ENCODE measurements around the gene ADCY3. TPM values are rescaled to one million over a fixed set of nuclear protein-coding genes. Genes with fewer than 3 reads are reported as not detected.

Gene ADCY3
- polyA plus RNA-seq, 1 of the 3 experiments (the other 2 are of a cell fraction): 53.9 TPM

DNA sequence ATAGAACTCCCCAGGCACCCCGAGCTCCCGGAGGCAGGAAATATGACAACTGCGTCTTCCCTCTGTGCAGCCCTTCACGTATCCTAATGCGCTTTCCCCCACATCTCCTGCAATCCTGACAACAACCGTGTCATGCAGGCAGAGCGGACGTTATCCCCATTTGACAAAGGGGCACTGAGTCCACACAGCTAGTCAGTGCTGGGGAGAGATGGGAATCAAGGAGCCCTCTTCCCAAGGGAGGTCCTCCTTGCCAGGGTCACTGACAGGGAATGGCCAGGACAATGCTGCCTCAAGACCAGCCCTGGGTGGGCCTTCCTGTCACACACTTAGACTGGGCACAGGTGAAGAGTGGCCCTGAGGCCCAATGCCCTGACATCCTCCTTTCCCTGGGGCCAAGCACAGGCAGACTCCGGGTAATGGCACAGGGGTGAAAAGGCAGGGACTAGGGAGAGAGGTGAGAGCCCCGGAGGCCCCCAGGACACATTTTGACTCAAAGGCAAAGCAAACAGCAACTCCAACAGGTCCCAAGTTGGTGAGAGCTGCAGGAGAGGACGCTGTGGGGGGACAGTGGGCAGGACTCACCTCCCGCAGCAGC lies 2.2 kb downstream of the ADCY3 start:
- DNase-seq: no peak
- H3K79me2 ChIP-seq (ENCODE audit: insufficient read depth): peaks cover 8% of the 10 kb centered on the region; the same call in 1 of the 2 replicates
- H4K20me1 ChIP-seq (ENCODE audit: insufficient read depth): peaks cover 6% of the 10 kb centered on the region; the same call in 1 of the 2 replicates
- H3K4me2 ChIP-seq: no peak overlapping the region
- peaks cover 6% of the 10 kb centered on the region for H3F3A ChIP-seq (replicated peaks; ENCODE audit: insufficient read depth)
- WGBS (ENCODE audit: low lambda C conversion rate): 96% methylated on average over 12 of the region's 12 CpGs
- H3K4me1 ChIP-seq (ENCODE audit: control insufficient read depth in 1 of 2, insufficient read depth in 2 of 2, low read depth in 1 of 2, low read length in 1 of 2): peaks cover 0 to 27% of the 10 kb centered on the region in 2 experiments; a peak in 1 of 4 replicates
- H3K9me3 ChIP-seq: no peaks in the 10 kb centered on the region
- CTCF ChIA-PET: interaction anchor here (1.1 kb wide), 1 partner anchor 278 kb away, joined by 3 read pairs; no protein-coding TSS in a partner anchor
- H3K9ac ChIP-seq: no peak overlapping the region
- no peak overlapping the region for H2AFZ ChIP-seq (ENCODE audit: low read depth)
- TF ChIP-seq, protein P1, sequence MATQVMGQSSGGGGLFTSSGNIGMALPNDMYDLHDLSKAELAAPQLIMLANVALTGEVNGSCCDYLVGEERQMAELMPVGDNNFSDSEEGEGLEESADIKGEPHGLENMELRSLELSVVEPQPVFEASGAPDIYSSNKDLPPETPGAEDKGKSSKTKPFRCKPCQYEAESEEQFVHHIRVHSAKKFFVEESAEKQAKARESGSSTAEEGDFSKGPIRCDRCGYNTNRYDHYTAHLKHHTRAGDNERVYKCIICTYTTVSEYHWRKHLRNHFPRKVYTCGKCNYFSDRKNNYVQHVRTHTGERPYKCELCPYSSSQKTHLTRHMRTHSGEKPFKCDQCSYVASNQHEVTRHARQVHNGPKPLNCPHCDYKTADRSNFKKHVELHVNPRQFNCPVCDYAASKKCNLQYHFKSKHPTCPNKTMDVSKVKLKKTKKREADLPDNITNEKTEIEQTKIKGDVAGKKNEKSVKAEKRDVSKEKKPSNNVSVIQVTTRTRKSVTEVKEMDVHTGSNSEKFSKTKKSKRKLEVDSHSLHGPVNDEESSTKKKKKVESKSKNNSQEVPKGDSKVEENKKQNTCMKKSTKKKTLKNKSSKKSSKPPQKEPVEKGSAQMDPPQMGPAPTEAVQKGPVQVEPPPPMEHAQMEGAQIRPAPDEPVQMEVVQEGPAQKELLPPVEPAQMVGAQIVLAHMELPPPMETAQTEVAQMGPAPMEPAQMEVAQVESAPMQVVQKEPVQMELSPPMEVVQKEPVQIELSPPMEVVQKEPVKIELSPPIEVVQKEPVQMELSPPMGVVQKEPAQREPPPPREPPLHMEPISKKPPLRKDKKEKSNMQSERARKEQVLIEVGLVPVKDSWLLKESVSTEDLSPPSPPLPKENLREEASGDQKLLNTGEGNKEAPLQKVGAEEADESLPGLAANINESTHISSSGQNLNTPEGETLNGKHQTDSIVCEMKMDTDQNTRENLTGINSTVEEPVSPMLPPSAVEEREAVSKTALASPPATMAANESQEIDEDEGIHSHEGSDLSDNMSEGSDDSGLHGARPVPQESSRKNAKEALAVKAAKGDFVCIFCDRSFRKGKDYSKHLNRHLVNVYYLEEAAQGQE (IDR thresholded peaks at IDR 0.05; ENCODE audit: low read depth, low read length): no peak
- no peak for TF ChIP-seq RFX5 (IDR thresholded peaks at IDR 0.05; ENCODE audit: low read length)
- TF ChIP-seq, protein P2, sequence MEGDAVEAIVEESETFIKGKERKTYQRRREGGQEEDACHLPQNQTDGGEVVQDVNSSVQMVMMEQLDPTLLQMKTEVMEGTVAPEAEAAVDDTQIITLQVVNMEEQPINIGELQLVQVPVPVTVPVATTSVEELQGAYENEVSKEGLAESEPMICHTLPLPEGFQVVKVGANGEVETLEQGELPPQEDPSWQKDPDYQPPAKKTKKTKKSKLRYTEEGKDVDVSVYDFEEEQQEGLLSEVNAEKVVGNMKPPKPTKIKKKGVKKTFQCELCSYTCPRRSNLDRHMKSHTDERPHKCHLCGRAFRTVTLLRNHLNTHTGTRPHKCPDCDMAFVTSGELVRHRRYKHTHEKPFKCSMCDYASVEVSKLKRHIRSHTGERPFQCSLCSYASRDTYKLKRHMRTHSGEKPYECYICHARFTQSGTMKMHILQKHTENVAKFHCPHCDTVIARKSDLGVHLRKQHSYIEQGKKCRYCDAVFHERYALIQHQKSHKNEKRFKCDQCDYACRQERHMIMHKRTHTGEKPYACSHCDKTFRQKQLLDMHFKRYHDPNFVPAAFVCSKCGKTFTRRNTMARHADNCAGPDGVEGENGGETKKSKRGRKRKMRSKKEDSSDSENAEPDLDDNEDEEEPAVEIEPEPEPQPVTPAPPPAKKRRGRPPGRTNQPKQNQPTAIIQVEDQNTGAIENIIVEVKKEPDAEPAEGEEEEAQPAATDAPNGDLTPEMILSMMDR (IDR thresholded peaks at IDR 0.05): no peak
- no peak for TF ChIP-seq POLR2AphosphoS5 (IDR thresholded peaks at IDR 0.05; ENCODE audit: low read depth, low read length)
- TF ChIP-seq JUND (IDR thresholded peaks at IDR 0.05): no peak
- TF ChIP-seq MXI1 (IDR thresholded peaks at IDR 0.05; ENCODE audit: low read depth, low read length): no peak
- TF ChIP-seq FOXJ3 (CRISPR knock-in tag; IDR thresholded peaks at IDR 0.05): no peak
- TF ChIP-seq, protein P3, sequence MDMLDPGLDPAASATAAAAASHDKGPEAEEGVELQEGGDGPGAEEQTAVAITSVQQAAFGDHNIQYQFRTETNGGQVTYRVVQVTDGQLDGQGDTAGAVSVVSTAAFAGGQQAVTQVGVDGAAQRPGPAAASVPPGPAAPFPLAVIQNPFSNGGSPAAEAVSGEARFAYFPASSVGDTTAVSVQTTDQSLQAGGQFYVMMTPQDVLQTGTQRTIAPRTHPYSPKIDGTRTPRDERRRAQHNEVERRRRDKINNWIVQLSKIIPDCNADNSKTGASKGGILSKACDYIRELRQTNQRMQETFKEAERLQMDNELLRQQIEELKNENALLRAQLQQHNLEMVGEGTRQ (IDR thresholded peaks at IDR 0.05; ENCODE audit: borderline replicate concordance, low read depth, low read length): no peak
- no peak for TF ChIP-seq SIN3A (IDR thresholded peaks at IDR 0.05; ENCODE audit: borderline replicate concordance, low read depth, low read length)
- TF ChIP-seq GABPA (IDR thresholded peaks at IDR 0.05; ENCODE audit: low read depth): no peak
- H3K36me3 ChIP-seq (replicated peaks in 1 of 2; ENCODE audit: control insufficient read depth in 1 of 2, insufficient read depth in 2 of 2, low read length in 1 of 2): no peaks in the 10 kb centered on the region
- POLR2A ChIA-PET: no interaction called here
- no peak overlapping the region for H3K4me3 ChIP-seq (ENCODE audit: low read depth in 2 of 2, low read length in 1 of 2)
- no peaks in the 10 kb centered on the region for H3K27me3 ChIP-seq (ENCODE audit: insufficient read depth)
- no peak overlapping the region for H3K27ac ChIP-seq (ENCODE audit: low read depth in 2 of 2, low read length in 1 of 2)
- H3K9me2 ChIP-seq: no peaks in the 10 kb centered on the region
